Sigmoid colon (tissue), 7 donors: ENCODE measurements around the gene YTHDC1. TPM values are rescaled to one million over a fixed set of nuclear protein-coding genes. Genes with fewer than 3 reads are reported as not detected.

Experiments
- DNase-seq: peaks from one replicate; pipeline ENCODE4 v3.0.0-alpha.2; 2019
- H3K27ac ChIP-seq, 4 donors: fragments of 200-600 bp; sonication (generic); one replicate each; pipeline ENCODE4 v1.5.1; 2016 to 2019; ENCODE audit warnings: mild to moderate bottlenecking in 1 of 4
- H3K27me3 ChIP-seq, 3 donors: fragments of 200-600 bp; sonication (generic); one replicate each; pipeline ENCODE4 v1.5.1; 2019; ENCODE audit warnings: mild to moderate bottlenecking in 1 of 3
- H3K36me3 ChIP-seq, 4 donors: fragments of 200-600 bp; sonication (generic); one replicate each; pipeline ENCODE4 v1.5.1; 2016 to 2019
- H3K4me1 ChIP-seq, 4 donors: fragments of 200-600 bp; sonication (generic); one replicate each; pipeline ENCODE4 v1.5.1; 2017 to 2019
- H3K4me3 ChIP-seq, 4 donors: fragments of 200-600 bp; sonication (generic); one replicate each; pipeline ENCODE4 v1.5.1; 2017 to 2019; ENCODE audit warnings: mild to moderate bottlenecking in 2 of 4, moderate library complexity in 1 of 4
- H3K9me3 ChIP-seq, 4 donors: fragments of 200-600 bp in 3 of 4; sonication (generic) in 3 of 4; one replicate each; pipeline versions ENCODE4 v1.5.1 to v1.6.1; 2013 to 2019
- CTCF ChIP-seq, 4 experiments: fragments of 450-650 bp in 3 of 4; fragments of 200-600 bp in 1 of 4; IDR thresholded peaks; one replicate each; pipeline ENCODE4 v1.5.1; 2016 to 2019; ENCODE audit warnings: antibody characterized with exemption in 4 of 4, mild to moderate bottlenecking in 3 of 4, moderate library complexity in 2 of 4
- EP300 ChIP-seq, 4 donors: sonication (generic); formaldehyde crosslinking; IDR thresholded peaks; one replicate each; pipeline ENCODE4 v1.6.1; 2017; ENCODE audit warnings: antibody characterized with exemption in 4 of 4
- POLR2A ChIP-seq, 2 donors: fragments of 450-650 bp; IDR thresholded peaks; one replicate each; pipeline ENCODE4 v1.6.1; 2016; ENCODE audit warnings: antibody characterized with exemption in 2 of 2, mild to moderate bottlenecking in 2 of 2, moderate library complexity in 2 of 2
- POLR2AphosphoS5 ChIP-seq, 4 donors: sonication (generic); formaldehyde crosslinking; IDR thresholded peaks; one replicate each; pipeline ENCODE4 v1.6.1; 2017; ENCODE audit warnings: antibody characterized with exemption in 4 of 4
- WGBS, 2 donors: extraction: QIAGEN DNeasy Blood & Tissue Kit; methylation state at CpG; one replicate each; pipeline ENCODE4 v1.1.7; 2013; 5-methylcytosine and 5-hydroxymethylcytosine counted together
- intact Hi-C: fragments of 100-400 bp; cut with DNase I; formaldehyde crosslinking; loops from one replicate; pipeline ENCODE4 v1.15.1; 2023
- polyA plus RNA-seq, 3 donors: library from polyadenylated mRNA; stranded (reverse); fragments of 200-250 nt; gene quantifications; one replicate each; pipeline ENCODE4 v1.2.3, GENCODE V29; 2013
- total RNA-seq, 4 donors: library from RNA; depleted of rRNA; stranded (reverse); fragments of >200 nt; gene quantifications; one replicate each; pipeline ENCODE4 v1.1.0, GENCODE V29; 2016
- donor health status: healthy with polysubstance abuse.
- donor health status: Bipolar disorder and iron deficiency.
- donor health status: healthy.

The YTHDC1 gene
- total and polyA plus RNA-seq, 7 donors = 30.0 to 66.4 (median 49.4) TPM

GRCh38 chr4:68324519-68325262, 25.2 kb downstream of the YTHDC1 start:
- H3K36me3 ChIP-seq = peaks cover 3 to 96% (median 25%) of the 10 kb centered on the region in 4 donors
- no peaks in the 10 kb centered on the region for H3K27me3 ChIP-seq
- no peak for TF ChIP-seq POLR2AphosphoS5 (IDR thresholded peaks at IDR 0.05)
- no peak for TF ChIP-seq CTCF (IDR thresholded peaks at IDR 0.05)
- TF ChIP-seq POLR2A (IDR thresholded peaks at IDR 0.05) = no peak
- TF ChIP-seq EP300 (IDR thresholded peaks at IDR 0.05) = no peak
- no peaks in the 10 kb centered on the region for H3K9me3 ChIP-seq
- no peak overlapping the region for H3K27ac ChIP-seq
- intact Hi-C loops = no loop called here
- DNase-seq = no peak
- no peaks in the 10 kb centered on the region for H3K4me1 ChIP-seq
- H3K4me3 ChIP-seq = no peak overlapping the region
- 77 to 86% methylated on average over 4 of the region's 4 CpGs for WGBS, 2 donors

GRCh38 chr4:68319040-68319439, 30.9 kb downstream of the YTHDC1 start:
- Histone ChIP-seq H3K27me3 (no peaks in the 10 kb centered on the region), H3K4me1 (no peaks in the 10 kb centered on the region), H3K4me3 (no peak overlapping the region), H3K27ac (no peak overlapping the region), H3K36me3 (peaks cover 6 to 99% (median 29%) of the 10 kb centered on the region in 4 donors), H3K9me3 (no peaks in the 10 kb centered on the region)
- WGBS, 2 donors = 83 to 86% methylated on average over 1 of the region's 1 CpG
- intact Hi-C loops = no loop called here
- no peak for DNase-seq
- no peak for TF ChIP-seq CTCF (IDR thresholded peaks at IDR 0.05)

- DNase-seq = no peak
- intact Hi-C loops = no loop called here
- no peak overlapping the region for H3K4me3 ChIP-seq
- no peaks in the 10 kb centered on the region for H3K27me3 ChIP-seq
- no peak overlapping the region for H3K27ac ChIP-seq
- no peaks in the 10 kb centered on the region for H3K9me3 ChIP-seq
- TF ChIP-seq POLR2AphosphoS5 (IDR thresholded peaks at IDR 0.05) (no peak), EP300 (IDR thresholded peaks at IDR 0.05) (no peak), CTCF (IDR thresholded peaks at IDR 0.05) (no peak), POLR2A (IDR thresholded peaks at IDR 0.05) (no peak)
- H3K36me3 ChIP-seq = peaks cover 4 to 99% (median 30%) of the 10 kb centered on the region in 4 donors
- no peaks in the 10 kb centered on the region for H3K4me1 ChIP-seq
- WGBS, 2 donors = 88 to 89% methylated on average over 5 of the region's 5 CpGs
Observed at GRCh38 chr4:68316193-68316969, 33.5 kb downstream of the YTHDC1 start.

GRCh38 chr4:68310651-68311247, 39.1 kb downstream of the YTHDC1 start:
- intact Hi-C loops = no loop called here
- Histone ChIP-seq H3K4me1 (no peaks in the 10 kb centered on the region), H3K27me3 (no peaks in the 10 kb centered on the region), H3K36me3 (peaks cover 0 to 51% (median 11%) of the 10 kb centered on the region in 4 donors), H3K27ac (no peak overlapping the region), H3K9me3 (no peaks in the 10 kb centered on the region), H3K4me3 (no peak overlapping the region)
- no peak for DNase-seq
- no peak for TF ChIP-seq POLR2A (IDR thresholded peaks at IDR 0.05)
- TF ChIP-seq POLR2AphosphoS5 (IDR thresholded peaks at IDR 0.05) = peak in 2 of 4 donors; percentile 4 to 10
- no peak for TF ChIP-seq CTCF (IDR thresholded peaks at IDR 0.05)
- TF ChIP-seq EP300 (IDR thresholded peaks at IDR 0.05) = no peak
- WGBS, 2 donors = 79 to 89% methylated on average over 3 of the region's 3 CpGs
